GM19240 (cell line): ENCODE measurements around the gene CSGALNACT2.
"Not testable (repeated sequence)": the region's sequence is repeated elsewhere in the genome, so short reads cannot be mapped to it uniquely, and the experiment has no call there.

Experiments
- DNase-seq: peaks from one replicate; pipeline ENCODE4 v3.0.0; 2011; ENCODE audit warnings: low spot score; ENCODE audit not compliant: insufficient read length

The CSGALNACT2 gene

DNA sequence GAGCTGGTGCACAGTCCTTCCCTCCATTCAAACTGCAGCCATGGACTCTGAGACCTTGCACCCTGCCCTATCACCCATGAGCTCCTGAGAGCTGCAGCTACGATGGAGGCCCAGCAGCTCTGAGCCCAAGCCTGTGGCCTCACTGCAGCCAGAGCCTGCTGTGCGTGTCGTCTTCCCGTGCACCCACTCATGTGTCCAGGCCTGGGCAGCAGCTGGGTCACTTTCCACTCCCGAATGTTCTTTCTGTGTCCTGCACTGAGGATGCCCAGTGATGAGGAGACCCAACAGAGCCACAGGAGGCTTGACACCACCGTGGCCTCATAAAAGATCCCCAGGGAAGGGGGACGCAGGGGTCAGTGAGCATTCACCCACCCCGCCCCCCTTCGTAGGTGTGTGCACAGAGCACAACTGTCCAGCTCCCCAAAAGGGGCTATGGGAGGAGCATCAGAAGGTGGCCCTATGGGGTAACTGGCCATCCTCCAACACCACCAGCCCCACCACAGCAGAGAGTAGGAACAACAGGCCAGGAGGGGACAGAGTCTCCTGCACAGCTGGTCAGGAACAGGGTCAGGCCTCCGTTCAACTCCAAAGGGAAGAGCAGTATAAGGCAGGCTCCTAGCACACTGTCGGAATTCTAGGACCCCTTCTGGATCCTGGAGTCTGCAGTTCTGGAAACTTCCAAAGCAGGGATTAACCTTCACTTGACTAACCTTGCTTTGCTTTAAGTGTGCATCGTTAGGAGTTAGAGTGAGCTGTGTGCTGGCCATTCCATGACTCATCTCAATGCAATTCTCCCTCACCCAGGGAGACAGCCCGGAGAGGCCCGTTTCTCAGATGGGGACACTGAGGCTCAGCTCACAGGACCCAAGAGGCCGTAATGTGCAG lies 76.1 kb downstream of the CSGALNACT2 start:
- no peak for DNase-seq

DNA sequence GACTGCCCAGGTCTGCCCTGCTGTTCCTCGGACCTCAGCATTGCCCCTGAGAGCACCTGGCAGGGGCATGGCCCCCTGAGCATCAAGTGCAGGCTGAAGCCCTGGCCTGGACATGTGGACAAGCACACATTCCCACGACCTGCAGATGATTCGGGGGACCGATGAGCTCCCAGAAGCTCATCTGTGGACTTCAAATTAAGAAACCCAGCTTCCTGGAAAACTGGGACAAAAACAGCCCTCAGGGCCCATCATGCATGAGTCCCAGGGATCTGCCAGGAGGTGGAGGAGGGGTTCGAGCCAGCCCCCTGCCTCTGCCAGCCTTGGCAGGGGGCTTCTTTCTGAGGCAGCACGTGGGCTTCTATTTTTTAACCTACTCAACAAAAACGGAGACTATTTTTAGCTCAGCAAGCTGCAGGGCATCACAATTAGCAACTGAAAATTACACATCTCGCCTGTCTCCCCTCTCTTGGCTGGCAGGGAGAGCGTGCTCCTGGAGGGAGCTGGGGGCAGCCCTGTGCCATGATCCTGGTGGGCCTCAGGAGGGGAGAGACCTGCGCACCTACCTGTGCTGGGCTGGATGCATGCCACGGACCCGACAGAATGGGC lies 76.8 kb downstream of the CSGALNACT2 start:
- no peak for DNase-seq

DNA sequence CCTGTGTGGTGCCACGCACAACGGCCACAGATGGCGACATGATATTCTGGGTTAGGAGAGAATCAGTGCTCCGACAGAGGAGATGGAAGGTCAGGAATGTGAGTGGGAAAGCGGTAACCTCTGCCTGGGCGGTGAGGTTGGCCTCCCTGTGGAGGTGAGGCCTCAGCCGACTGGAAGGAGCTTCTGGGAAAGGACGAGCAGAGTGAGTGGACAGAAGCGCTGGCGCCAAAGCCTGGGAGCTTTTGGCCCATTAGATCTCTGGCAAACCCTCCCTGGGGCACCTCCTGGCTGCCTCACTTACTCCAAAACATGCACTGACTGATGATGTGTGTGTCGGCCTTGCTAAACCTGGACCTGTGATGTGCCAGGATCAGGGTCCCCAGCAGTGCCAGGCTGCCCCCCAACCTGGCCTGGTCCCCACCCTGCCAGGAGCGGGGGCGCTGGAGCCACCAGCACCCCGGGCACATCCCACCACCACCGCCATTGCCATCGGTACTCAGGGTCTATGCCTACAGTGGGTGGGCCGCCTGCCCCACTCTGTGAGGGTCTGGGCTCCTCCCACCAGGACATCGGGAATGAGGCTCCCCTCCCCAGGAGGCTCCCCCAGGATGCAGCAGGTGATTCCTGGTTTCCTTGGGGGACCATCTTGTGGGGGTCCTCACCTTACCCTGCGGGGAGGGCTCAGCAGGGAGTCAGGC lies 77.7 kb downstream of the CSGALNACT2 start:
- no peak for DNase-seq

DNA sequence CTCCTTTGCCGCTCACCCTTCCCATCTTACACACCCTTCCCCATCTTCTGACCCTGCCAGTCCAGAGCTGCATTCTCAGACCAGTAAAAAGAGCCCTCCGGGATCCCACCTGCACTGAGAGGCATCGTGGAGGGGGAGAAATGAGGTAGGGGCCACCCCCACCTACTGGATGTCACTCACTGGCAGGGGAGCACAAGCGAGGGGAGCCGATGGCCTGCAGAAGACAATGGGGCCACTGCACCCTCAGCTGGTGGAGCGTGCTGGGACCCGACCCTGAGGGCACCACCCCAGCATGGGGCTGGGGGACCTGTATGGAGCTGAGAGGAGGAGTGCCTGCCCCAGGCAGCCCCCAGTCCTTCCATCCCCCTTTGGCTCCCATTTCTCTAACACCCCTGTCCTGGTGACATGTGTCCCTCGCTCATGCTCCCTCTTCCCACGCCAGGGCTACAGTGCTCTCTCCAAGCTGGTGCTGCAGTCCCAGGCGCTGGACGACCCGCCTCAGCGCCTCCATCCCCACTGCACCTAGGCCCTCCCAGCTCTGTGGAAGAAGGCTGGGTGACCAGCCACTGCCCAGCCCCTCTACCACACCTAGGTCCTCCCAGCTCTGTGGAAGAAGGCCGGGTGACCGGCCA lies 78.8 kb downstream of the CSGALNACT2 start:
- no peak for DNase-seq

DNA sequence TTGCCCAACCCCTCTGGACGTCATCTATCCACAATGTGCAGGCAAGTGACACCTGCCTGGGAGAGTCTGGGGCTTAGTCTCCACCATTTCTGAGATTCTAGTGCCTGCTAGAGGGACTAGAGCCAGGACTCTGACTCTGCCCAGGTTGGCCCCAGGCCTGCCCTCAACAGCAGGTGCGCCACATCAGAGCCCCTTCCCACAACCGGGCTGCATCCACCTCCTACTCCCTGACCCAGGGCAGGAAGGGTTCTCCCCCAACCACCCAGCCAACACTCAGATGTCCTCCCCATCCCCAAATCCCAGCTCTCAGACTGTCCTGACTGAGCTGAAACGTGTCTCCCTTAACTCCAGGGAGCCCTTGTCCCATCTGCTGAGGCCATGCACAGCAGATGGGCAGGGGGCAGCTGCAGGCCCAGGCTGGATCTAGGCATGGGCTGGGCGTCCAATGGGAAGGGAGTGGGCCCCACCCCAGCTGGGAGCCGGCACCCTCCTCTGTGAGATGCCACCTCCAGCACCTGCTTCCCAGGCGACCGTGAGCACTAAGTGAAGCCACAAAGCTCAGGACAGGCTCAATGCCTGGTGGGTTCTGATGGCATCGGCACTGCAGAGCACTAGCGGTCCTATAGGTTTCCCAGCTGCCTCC lies 79.4 kb downstream of the CSGALNACT2 start:
- DNase-seq, result no peak

DNA sequence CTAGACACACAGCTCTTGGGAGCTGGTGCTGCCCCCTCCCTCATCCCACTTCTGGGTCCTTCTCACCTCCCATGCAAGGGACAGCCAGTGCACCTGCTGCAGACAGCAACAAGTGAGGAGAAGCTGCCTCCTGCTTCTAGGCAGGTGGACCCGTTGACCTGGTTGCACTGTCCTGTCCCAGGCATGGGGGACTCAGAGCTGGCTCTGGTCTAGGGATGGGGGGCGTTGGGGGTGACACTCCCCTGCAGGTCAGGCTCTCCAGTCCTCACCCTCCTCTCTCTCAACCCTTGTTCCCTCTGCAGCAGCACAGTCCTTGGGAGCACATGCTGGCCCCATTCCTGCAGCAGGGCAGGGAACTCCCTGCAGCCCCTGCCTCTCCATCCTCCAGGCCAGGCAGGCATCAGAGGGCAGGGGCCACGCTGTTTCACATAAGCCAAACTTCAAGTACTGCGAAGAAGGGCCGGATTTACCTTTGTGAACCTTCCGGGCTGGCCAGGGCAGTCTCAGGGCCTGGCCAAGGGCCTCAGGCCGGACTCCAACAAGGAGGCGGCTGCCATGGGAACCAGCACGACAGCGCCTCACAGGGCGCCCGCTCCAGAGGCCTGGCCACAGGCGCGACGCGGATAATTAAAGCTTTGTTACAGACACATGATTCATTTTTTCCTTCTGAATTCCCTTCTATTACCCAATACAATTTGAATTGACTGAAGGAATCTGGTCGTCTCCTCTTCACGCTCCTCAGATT lies 80.1 kb downstream of the CSGALNACT2 start:
- no peak for DNase-seq

DNA sequence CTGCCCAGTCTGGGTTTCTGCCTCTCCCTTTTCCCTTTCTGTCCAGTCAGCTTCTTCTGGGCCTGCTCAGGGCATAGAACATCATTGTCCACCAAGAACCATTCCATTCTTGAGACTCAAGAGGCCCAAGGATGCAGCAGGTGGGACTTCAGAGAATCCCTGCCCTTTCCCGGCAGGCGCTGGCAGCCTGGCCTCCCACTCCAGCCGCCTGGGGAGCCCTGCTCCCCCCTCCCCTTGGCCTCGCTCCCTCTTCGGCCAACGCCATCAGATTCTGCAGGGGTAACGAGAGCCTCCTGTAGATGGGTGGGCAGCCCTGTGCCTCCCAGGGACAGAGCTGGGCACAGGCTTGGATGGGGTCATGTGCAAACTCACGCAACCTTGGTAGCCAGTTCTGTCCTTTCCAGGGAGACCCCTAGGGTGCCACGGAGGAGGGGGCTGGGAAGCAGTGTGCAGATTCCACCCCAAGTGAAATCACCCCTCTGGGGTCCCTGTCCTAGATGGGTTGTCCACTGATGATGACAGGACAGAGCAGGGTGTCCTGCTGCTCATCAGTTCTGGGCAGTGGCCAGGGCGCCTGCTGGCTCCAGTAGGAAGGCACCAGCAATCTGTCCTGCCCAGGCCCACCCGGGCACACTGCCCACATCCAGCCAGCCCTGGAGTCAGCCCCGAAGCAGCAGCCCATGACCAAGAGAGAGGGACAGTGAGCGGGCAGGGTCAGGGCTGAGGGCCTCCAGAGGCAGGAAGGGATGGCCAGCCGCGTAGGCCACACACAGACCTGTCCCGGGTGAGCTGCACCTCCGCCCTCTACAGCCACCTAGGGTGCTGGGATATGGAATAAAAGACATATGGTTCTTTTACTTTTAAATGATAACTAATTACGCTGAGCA lies 80.9 kb downstream of the CSGALNACT2 start:
- DNase-seq, result no peak

DNA sequence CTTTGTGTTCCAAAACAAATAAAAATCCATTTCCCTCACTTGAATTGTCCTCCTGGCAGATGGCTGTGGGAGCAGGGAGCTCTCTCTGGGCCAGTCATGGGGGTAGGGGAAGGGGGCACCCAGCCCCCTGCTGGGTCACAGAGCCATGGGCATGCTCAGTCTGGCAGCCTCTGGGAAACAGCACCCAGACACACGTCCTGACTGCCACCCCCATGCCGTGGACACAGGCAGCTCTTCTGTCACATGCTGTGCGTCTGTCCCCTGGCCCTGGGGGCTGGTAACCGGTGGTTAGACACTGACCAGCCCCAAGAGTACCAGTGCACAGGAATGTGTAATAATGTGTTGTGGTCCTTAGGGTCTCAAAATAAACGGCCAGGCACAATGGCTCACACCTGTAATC lies 81.6 kb downstream of the CSGALNACT2 start:
- no peak for DNase-seq

DNA sequence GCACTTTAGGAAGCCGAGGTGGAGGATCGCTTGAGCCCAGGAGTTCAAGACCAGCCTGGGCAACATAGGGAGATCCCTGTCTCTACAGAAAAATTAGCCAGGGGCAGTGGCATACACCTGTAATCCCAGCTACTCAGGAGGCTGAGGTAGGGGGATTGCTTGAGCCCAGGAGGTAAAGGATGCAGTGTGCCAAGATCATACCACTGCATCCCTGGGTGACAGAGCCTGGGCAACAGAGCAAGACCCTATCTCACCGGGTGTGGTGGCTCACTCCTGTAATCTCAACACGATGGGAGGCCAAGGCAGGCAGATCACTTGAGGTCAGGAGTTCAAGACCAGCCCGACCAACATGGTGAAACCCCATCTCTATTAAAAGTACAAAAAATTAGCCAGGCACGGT lies 82.0 kb downstream of the CSGALNACT2 start:
- DNase-seq, result not testable (repeated sequence)

DNA sequence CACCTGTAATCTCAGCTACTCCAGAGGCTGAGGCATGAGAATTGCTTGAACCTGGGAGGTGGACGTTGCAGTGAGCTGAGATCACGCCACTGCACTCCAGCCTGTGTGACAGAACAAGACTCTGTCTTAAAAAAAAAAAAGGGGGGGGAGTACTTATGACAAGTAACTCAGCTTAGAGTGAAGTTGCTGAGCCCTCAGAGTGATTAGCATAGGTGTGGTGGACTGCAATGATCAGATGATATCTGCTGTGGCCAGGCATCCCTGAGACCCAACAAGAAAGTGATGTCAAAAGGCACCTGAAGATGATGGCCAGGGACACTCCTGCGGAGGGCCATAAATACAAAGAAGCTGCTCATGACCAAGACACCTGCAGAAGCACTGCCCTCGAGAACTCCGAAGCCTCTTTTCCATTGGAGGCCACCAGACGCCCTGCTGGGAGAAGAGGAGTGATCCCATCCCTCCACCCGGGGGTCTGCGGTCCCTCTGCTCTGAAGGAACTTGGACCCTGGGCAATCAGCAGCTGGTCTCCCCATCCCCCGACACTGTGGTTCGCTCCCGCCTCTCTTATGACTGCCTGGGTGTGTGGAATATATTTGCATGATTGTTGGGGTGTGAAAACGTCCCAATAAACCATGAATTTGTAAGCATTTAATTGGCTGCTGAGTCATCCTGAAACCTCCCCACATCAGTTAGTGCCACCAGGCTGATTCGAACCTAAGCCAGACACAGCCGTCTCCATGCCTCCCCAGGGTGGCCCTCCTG lies 82.6 kb downstream of the CSGALNACT2 start:
- DNase-seq, result no peak

DNA sequence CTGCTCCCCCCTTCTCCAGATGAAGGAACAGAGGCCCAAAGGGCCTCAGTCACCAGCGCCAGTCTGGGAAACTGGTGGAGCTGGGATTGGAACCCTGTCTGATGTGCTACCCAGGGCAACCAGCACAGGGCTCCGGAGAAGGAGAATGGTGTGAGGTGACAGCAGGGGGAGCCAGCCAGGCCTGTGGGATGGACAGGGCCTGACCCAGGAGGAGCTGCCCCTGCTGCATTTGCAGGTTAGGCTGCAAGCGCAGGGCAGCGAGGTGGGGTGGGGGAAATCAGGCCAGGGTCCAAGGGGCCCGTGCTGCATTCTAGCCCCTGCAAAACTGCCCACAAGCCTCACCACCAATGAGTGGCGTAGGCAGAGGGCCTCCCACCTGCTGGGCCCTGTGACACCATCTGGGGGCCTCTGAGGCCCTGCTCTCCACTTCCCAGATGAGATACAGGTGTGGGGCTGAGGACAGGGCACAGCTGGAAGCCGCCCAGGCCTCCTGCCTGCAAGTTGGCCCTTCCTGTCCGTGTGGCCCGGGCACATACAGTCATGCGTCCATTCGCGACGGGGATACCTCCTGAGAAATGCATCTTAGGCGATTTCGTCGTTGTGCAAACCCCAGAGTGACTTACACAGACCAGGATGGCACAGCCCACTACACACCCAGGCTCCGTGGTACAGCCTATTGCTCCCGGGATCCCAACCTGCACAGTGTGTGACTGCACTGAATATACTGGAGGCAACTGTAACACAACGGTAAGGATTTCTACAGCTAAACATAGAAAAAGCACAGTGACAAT lies 83.4 kb downstream of the CSGALNACT2 start:
- DNase-seq, result no peak

DNA sequence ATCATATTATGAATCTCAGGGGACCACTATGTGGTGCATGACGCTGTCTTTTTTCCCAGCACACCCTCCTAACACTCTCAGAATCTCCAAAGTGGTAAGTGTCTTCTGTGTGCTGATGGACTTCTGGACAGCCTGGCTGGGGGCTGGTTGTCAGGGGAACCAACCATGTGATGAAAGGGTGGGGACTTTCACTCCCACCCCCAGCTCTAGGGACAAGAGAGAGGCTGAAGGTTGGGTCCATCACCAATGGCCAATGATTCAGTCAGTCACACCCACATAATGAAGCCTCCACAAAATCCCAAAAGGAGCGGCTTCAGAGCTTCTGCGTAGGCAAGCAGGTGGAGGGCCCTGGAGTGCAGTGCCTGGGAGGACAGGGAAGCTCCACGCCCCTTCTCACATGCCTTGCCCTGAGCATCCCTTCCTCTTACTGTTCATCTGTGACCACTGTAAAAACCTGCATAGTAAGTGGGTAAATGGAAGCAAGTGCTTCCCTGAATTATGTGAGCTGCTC lies 84.0 kb downstream of the CSGALNACT2 start:
- no peak for DNase-seq

DNA sequence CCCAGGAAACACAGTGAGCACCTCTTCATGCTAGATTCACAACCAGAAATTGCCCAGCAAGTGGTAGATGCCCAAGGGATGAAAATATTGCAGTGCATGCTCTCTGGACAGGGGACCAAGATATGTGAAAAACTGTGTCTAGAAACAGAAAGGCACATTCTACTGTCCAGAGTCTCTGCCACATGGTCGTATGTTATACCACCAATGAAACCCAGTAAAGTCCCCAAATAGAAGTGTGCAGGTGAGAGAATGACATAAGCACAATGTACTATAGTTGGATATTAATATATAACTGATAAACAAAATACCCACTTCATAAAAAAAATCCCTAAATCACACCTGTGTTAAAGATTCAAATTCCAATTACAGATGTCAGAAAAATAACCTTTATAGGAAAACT lies 84.8 kb downstream of the CSGALNACT2 start:
- no peak for DNase-seq

DNA sequence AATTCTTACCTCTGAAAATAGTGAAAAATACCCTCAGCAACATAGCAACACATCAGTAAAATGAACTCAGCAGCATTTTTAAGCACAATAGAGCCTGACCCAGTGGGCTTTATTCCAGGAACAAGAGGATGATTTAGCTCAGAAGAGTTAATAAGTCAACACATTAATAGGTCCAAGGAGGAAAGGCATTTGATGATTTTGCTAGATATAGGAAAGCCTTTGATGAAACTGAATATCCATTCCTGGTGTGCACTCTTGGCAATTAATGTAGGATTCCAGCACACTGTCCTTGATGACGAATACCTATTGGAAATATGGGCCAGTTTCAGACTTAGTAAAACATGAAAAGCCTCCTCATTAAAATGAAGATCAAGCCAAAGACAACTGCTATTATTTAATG lies 86.1 kb downstream of the CSGALNACT2 start:
- no peak for DNase-seq

DNA sequence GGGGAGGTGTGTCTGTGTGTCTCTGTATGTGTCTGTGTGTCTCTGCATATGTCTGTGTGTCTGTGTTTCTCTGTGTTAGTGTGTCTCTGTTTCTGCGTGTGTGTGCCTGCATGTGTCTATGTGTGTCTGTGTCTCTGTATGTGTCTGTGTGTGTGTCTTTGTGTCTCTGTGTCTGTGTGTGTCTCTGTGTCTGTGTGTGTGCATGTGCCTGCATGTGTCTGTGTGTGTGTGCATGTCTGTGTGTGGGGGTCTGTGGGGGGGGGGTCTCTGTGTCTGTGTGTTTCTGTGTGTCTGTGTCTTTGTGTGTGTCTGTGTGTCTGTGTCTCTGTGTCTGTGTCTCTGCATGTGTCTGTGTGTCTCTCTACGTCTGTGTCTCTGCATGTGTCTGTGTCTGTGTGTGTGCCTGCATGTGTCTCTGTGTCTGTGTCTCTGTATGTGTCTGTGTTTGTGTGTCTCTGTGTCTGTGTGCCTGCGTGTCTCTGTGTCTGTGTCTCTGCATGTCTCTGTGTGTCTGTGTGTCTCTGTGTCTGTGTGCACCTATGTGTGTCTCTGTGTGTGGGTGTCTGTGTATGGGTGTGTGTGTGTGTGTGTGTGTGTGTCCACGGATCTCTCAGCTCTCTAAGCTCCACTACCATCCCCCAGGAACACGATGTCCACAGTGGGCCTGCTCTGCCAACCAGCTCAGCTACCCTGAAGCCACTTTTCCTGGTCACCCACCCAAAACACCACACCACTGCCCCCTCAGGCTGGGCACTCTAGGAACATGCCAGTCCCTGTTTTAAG lies 87.0 kb downstream of the CSGALNACT2 start:
- no peak for DNase-seq

DNA sequence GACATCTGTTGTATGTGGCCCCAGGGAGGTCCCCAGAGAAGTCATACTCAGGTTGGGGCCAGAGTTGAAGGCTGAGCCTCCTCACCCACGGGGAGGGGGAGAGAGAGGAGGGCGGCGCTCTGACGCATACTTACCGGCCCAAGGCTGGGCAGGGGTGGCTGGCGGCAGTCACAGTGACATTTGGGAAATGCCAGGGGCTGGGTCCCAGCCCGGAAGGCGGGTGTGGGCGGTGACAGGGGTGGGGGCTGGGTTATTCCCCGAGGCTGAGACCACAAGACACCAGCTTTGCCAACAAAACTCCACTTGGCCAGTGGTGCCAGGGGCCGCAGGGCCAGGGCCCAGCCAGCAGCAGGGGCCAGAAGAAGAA lies 87.5 kb downstream of the CSGALNACT2 start:
- no peak for DNase-seq

DNA sequence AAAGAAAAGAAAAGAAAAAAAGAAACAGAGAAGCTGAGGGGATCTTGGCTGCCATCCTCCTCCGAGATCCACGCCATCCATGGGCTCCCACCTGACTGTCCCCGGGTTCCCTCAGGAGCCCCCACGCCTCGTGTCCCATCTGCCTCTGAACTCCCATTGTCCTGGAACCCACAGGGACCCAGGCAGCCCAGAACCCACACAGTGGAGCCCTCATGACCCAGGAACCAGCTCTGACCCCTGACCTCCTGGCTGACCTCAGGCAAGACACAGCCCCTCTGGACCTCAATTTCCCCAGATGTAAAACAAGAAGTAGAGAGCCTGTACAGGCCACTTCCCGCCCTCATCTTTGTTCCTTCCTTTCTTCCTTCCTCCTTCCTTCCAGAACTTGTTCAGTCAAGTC lies 88.2 kb downstream of the CSGALNACT2 start:
- no peak for DNase-seq
